Measurements from ENCODE around the gene ADCY1. TPM values are rescaled to one million over a fixed set of nuclear protein-coding genes. Genes with fewer than 3 reads are reported as not detected.

The ADCY1 gene
- total and polyA plus RNA-seq, 4 donors: 0.33 to 20.1 (median 4.1) TPM

- Histone ChIP-seq H3K36me3 (ENCODE audit: control insufficient read depth in 4 of 4, insufficient read depth in 3 of 4, low read depth in 1 of 4, low read length in 3 of 4) (no peaks in the 10 kb centered on the region), H3K9ac (ENCODE audit: low read depth in 1 of 2, low read length in 2 of 2) (no peak overlapping the region), H3K27me3 (ENCODE audit: control insufficient read depth in 4 of 4, insufficient read depth in 4 of 4, low read length in 3 of 4) (peaks cover 0 to 11% (median 3%) of the 10 kb centered on the region in 4 donors), H3K9me3 (ENCODE audit: control insufficient read depth in 4 of 4, low read length in 3 of 4) (no peaks in the 10 kb centered on the region), H3K4me3 (ENCODE audit: low read depth in 1 of 3, low read length in 3 of 3) (no peak overlapping the region), H3K4me1 (ENCODE audit: control insufficient read depth in 4 of 4, insufficient read depth in 4 of 4, low read length in 3 of 4) (no peaks in the 10 kb centered on the region), H3K27ac (ENCODE audit: low read depth in 1 of 2, low read length in 2 of 2) (no peak overlapping the region)
- no peak for TF ChIP-seq FOXA2 (IDR thresholded peaks at IDR 0.05)
- TF ChIP-seq, protein P1, sequence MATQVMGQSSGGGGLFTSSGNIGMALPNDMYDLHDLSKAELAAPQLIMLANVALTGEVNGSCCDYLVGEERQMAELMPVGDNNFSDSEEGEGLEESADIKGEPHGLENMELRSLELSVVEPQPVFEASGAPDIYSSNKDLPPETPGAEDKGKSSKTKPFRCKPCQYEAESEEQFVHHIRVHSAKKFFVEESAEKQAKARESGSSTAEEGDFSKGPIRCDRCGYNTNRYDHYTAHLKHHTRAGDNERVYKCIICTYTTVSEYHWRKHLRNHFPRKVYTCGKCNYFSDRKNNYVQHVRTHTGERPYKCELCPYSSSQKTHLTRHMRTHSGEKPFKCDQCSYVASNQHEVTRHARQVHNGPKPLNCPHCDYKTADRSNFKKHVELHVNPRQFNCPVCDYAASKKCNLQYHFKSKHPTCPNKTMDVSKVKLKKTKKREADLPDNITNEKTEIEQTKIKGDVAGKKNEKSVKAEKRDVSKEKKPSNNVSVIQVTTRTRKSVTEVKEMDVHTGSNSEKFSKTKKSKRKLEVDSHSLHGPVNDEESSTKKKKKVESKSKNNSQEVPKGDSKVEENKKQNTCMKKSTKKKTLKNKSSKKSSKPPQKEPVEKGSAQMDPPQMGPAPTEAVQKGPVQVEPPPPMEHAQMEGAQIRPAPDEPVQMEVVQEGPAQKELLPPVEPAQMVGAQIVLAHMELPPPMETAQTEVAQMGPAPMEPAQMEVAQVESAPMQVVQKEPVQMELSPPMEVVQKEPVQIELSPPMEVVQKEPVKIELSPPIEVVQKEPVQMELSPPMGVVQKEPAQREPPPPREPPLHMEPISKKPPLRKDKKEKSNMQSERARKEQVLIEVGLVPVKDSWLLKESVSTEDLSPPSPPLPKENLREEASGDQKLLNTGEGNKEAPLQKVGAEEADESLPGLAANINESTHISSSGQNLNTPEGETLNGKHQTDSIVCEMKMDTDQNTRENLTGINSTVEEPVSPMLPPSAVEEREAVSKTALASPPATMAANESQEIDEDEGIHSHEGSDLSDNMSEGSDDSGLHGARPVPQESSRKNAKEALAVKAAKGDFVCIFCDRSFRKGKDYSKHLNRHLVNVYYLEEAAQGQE (IDR thresholded peaks at IDR 0.05): no peak
- TF ChIP-seq EGR1 (IDR thresholded peaks at IDR 0.05; ENCODE audit: low read depth in 2 of 2): no peak
- no peak for TF ChIP-seq HNF4A (conservative IDR thresholded peaks at IDR 0.05)
- TF ChIP-seq HNF4G (IDR thresholded peaks at IDR 0.05): no peak
- TF ChIP-seq JUND (IDR thresholded peaks at IDR 0.05): no peak
- TF ChIP-seq, protein P2, sequence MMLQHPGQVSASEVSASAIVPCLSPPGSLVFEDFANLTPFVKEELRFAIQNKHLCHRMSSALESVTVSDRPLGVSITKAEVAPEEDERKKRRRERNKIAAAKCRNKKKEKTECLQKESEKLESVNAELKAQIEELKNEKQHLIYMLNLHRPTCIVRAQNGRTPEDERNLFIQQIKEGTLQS (IDR thresholded peaks at IDR 0.05): no peak
- TF ChIP-seq SP1 (IDR thresholded peaks at IDR 0.05): no peak
- TF ChIP-seq CTCF (IDR thresholded peaks at IDR 0.05; ENCODE audit: low read depth, low read length, missing input control): no peak
- no peak for TF ChIP-seq RXRA (IDR thresholded peaks at IDR 0.05)
- TF ChIP-seq FOXA1 (IDR thresholded peaks at IDR 0.05): no peak
- no peak for TF ChIP-seq RAD21 (IDR thresholded peaks at IDR 0.05)
- no peak for TF ChIP-seq GABPA (IDR thresholded peaks at IDR 0.05 in 1 of 2, conservative IDR thresholded peaks at IDR 0.05 in 1 of 2)
- TF ChIP-seq NR2F2 (IDR thresholded peaks at IDR 0.05): no peak
- TF ChIP-seq TAF1 (conservative IDR thresholded peaks at IDR 0.05): no peak
- no peak for TF ChIP-seq YY1 (IDR thresholded peaks at IDR 0.05)
- no peak for TF ChIP-seq MAX (IDR thresholded peaks at IDR 0.05)
- TF ChIP-seq, protein P3, sequence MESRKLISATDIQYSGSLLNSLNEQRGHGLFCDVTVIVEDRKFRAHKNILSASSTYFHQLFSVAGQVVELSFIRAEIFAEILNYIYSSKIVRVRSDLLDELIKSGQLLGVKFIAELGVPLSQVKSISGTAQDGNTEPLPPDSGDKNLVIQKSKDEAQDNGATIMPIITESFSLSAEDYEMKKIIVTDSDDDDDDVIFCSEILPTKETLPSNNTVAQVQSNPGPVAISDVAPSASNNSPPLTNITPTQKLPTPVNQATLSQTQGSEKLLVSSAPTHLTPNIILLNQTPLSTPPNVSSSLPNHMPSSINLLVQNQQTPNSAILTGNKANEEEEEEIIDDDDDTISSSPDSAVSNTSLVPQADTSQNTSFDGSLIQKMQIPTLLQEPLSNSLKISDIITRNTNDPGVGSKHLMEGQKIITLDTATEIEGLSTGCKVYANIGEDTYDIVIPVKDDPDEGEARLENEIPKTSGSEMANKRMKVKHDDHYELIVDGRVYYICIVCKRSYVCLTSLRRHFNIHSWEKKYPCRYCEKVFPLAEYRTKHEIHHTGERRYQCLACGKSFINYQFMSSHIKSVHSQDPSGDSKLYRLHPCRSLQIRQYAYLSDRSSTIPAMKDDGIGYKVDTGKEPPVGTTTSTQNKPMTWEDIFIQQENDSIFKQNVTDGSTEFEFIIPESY (IDR thresholded peaks at IDR 0.05): no peak
- DNase-seq (ENCODE audit: low spot score): no peak
- 84% methylated on average over 6 of the region's 6 CpGs for WGBS
Observed at GRCh38 chr7:45581271-45581780, 7.2 kb downstream of the ADCY1 start.

Measured in liver (tissue), 9 donors.